ENCODE data around the gene PLA2G4D. TPM values are rescaled to one million over a fixed set of nuclear protein-coding genes. Genes with fewer than 3 reads are reported as not detected.

The PLA2G4D gene
- total RNA-seq, 1 donor from 2014 or later: not detected

- no peak for TF ChIP-seq CTCF (IDR thresholded peaks at IDR 0.05)
- Mint-ChIP-seq H3K4me1 (ENCODE audit: low read depth) (peaks cover 21% of the 10 kb centered on the region), H3K4me3 (ENCODE audit: unreplicated experiment) (no peak overlapping the region), H3K27me3 (ENCODE audit: low read depth) (peaks cover 28% of the 10 kb centered on the region), H3K36me3 (ENCODE audit: low read depth) (peaks cover 2% of the 10 kb centered on the region), H3K27ac (ENCODE audit: unreplicated experiment) (peak overlapping the region; percentile 63), H3K9me3 (ENCODE audit: low read depth) (peaks cover 4% of the 10 kb centered on the region)
- DNase-seq (ENCODE audit: low spot score): no peak
These were observed 63.0 kb downstream of the PLA2G4D start for GRCh38 chr15:42031198-42031915.

GRCh38 chr15:42027521-42027920 lies 66.8 kb downstream of the PLA2G4D start:
- no peak for TF ChIP-seq CTCF (IDR thresholded peaks at IDR 0.05)

GRCh38 chr15:42024303-42024702 lies 70.1 kb downstream of the PLA2G4D start:
- Mint-ChIP-seq H3K4me3 (ENCODE audit: unreplicated experiment) (no peak overlapping the region), H3K9me3 (ENCODE audit: low read depth) (peaks cover 10% of the 10 kb centered on the region)

More at GRCh38 chr15:42027521-42027920, 66.8 kb downstream of the PLA2G4D start:
- peaks cover 35% of the 10 kb centered on the region for H3K27me3 Mint-ChIP-seq (ENCODE audit: low read depth)
- no peak for DNase-seq (ENCODE audit: low spot score)
- H3K36me3 Mint-ChIP-seq (ENCODE audit: low read depth): peaks cover 6% of the 10 kb centered on the region
- H3K27ac Mint-ChIP-seq (ENCODE audit: unreplicated experiment): no peak overlapping the region
- peaks cover 14% of the 10 kb centered on the region for H3K4me1 Mint-ChIP-seq (ENCODE audit: low read depth)
- H3K4me3 Mint-ChIP-seq (ENCODE audit: unreplicated experiment): no peak overlapping the region
- H3K9me3 Mint-ChIP-seq (ENCODE audit: low read depth): peaks cover 8% of the 10 kb centered on the region

GRCh38 chr15:42021593-42021992 lies 72.8 kb downstream of the PLA2G4D start:
- no peak for TF ChIP-seq CTCF (IDR thresholded peaks at IDR 0.05)
- Mint-ChIP-seq H3K4me1 (ENCODE audit: low read depth) (no peaks in the 10 kb centered on the region), H3K36me3 (ENCODE audit: low read depth) (peaks cover 6% of the 10 kb centered on the region), H3K27ac (ENCODE audit: unreplicated experiment) (no peak overlapping the region), H3K9me3 (ENCODE audit: low read depth) (peaks cover 10% of the 10 kb centered on the region), H3K27me3 (ENCODE audit: low read depth) (peaks cover 23% of the 10 kb centered on the region), H3K4me3 (ENCODE audit: unreplicated experiment) (no peak overlapping the region)
- no peak for DNase-seq (ENCODE audit: low spot score)

More at GRCh38 chr15:42024303-42024702, 70.1 kb downstream of the PLA2G4D start:
- Mint-ChIP-seq H3K27ac (ENCODE audit: unreplicated experiment) (no peak overlapping the region), H3K36me3 (ENCODE audit: low read depth) (peaks cover 5% of the 10 kb centered on the region), H3K27me3 (ENCODE audit: low read depth) (peaks cover 24% of the 10 kb centered on the region), H3K4me1 (ENCODE audit: low read depth) (no peaks in the 10 kb centered on the region)
- no peak for DNase-seq (ENCODE audit: low spot score)
- TF ChIP-seq CTCF (IDR thresholded peaks at IDR 0.05): no peak

GRCh38 chr15:42020713-42021273 lies 73.6 kb downstream of the PLA2G4D start, which contains the start of gene PLA2G4E:
PLA2G4E (minus strand) TSS chr15:42021042; CDS start chr15:42021030, 12 bp downstream.
- Mint-ChIP-seq H3K4me1 (ENCODE audit: low read depth) (no peaks in the 10 kb centered on the region), H3K27me3 (ENCODE audit: low read depth) (peaks cover 21% of the 10 kb centered on the region), H3K9me3 (ENCODE audit: low read depth) (peaks cover 10% of the 10 kb centered on the region), H3K4me3 (ENCODE audit: unreplicated experiment) (no peak within 1 kb of the TSS), H3K36me3 (ENCODE audit: low read depth) (peaks cover 6% of the 10 kb centered on the region), H3K27ac (ENCODE audit: unreplicated experiment) (no peak within 1 kb of the TSS)
- no peak for TF ChIP-seq CTCF (IDR thresholded peaks at IDR 0.05)
- DNase-seq (ENCODE audit: low spot score): no peak

All from chondrocyte (in vitro differentiated cells).